ENCODE measurements around the gene ATPAF1.
"Not testable (repeated sequence)": the region's sequence is repeated elsewhere in the genome, so short reads cannot be mapped to it uniquely, and the experiment has no call there.

Gene ATPAF1, protein sequence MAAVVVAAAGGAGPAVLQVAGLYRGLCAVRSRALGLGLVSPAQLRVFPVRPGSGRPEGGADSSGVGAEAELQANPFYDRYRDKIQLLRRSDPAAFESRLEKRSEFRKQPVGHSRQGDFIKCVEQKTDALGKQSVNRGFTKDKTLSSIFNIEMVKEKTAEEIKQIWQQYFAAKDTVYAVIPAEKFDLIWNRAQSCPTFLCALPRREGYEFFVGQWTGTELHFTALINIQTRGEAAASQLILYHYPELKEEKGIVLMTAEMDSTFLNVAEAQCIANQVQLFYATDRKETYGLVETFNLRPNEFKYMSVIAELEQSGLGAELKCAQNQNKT

DNA sequence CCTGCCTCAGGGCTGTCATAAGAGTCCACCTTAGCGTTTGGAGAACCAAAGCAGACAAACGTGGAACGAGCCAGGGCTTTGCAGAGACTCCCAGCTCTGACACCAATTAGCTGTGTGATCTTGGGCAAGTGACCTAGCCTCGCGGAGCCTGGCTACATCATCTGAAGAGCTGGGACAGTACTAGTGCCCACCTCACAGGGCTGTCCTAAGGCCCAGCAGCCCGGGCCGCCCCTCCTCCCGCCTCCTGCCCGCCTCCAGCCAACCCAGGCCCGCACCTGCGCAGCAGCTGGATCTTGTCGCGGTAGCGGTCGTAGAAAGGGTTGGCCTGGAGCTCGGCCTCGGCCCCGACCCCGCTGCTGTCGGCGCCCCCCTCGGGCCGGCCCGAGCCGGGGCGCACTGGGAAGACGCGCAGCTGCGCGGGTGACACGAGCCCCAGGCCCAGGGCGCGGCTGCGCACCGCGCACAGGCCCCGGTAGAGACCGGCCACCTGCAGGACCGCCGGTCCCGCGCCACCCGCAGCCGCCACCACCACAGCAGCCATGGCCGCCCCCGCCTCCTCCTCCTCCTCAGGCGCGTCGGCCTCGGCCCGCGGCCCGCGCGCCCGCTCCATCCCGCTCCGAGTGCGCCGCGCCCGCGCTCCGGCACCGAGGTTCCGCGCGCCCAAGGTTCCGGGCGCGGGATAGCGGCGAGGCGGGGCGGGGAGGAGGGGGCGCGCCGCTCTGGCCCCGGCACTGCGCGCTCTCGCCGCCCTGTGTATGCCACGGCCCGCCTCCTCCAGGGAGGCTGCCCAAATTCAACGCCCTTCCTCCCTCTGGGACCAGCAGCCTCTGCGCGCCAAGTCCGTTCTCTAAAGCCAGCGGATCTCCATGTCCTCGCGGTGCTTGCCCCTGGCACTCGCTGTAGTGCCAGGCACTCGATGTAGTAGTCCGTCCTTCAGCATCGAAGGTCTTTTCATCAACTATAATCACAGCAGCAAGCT lies at the start of gene ATPAF1:
ATPAF1 (minus strand) TSS at position 583 of the 979 bp plus-strand sequence; CDS start at position 541, 42 bp downstream.
- DNase-seq: peak; percentile 84

DNA sequence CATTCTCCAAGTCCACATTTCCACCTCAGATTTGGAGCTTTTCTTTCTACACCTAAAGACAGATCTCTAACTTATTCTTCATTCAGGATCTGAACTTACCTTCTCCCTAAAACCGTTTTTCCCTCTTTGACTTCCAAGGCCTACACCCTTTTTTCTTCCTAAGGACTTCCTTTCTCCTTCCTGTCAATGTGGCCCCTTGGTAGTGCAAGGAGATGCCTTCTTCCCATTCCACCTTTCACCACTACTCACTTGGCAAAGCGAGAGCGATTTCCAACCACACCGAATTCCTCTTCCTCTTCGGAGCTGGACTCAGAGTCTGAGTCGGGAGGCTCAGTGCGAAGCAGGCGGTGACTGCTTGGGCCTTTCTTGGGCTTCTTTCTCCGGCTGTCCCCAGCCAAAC lies 49.5 kb upstream of the ATPAF1 start:
- no peak for DNase-seq

DNA sequence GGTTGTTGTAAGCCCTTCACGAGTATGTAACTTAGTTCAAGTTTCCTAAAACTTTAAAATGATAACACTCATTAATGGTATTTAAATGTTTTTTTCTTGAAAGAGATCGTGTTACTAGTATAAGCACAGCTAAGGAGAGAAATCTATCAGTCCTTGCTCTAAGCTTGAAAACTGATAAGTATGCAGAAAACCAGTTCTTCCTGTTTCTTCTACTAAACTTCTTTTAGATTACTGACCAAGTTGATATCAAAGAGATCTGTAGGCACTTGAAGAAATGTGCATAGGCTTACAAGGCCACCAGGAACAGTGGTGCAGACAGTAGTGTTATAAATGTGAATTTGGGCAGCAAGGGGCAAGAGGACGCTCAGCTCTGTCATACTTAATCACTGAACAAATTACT lies 46.8 kb upstream of the ATPAF1 start:
- no peak for DNase-seq

DNA sequence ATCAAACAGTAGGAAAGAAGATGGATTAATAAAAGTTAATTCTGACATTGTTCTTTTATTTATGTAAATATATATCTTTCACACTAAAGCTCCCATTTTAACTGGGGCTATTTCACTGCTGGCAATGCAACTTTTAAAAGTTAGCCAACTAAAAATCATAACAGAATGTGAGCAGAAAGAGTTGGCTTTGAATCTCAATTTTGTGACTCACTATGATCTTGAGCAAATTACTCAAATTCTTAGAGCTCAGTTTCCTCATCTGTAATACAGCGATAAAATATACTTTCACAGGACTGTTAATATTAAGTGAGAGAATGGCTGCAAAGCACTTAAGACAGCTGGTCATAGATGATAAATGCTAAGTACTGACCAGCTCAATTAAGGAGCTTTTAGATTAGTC lies 40.0 kb upstream of the ATPAF1 start:
- DNase-seq: no peak

DNA sequence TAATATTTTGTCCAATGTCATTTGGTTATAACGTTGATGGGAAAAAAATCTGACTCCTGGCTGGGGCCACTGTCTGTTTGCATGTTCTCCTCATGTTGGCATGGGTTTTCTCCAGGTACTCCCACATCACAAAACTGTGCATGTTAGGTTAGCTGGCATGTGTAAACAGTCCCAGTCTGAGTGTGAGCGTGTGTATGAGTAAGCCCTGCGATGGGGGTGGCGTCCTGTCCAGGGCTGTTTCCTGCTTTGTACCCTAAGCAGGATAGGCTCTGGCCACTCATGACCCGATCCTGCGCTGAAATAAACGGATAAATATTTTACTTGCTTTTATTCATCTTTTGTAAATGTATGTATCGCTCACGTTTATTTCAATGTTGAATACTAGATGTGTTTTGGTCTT lies 37.2 kb upstream of the ATPAF1 start:
- peak; percentile 14 for DNase-seq

DNA sequence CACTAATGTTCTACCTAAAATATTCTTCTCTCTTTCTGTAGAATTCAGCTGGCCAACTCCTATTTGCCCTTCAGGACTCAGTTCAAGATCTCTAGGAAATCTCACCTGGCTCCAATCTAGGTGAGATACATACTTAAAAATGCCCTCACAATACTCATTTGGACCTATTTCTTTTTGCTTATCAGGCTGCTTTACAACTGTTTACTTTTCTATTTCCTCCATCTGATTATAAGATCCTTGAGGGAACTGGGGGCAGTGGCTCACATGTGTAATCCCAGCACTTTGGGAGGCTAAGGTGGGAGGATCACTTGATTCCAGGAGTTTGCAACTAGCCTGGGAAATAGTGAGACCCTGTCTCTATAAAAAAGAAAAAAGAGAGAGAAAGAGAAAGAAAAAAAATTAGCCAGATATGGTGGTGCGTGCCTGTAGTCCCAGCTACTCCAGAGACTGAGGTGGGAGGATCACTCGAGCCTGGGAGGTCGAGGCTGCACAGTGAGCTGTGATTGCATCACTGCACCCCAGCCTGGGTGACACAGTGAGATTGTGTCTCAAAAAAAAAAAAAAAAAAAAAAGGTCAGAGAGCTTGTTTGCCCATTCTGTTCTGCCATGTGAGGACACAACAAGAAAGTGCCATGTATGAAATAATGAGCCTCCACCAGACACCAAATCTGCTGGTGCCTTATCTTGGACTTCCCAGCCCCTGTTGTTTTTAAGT lies 35.9 kb upstream of the ATPAF1 start:
- no peak for DNase-seq

DNA sequence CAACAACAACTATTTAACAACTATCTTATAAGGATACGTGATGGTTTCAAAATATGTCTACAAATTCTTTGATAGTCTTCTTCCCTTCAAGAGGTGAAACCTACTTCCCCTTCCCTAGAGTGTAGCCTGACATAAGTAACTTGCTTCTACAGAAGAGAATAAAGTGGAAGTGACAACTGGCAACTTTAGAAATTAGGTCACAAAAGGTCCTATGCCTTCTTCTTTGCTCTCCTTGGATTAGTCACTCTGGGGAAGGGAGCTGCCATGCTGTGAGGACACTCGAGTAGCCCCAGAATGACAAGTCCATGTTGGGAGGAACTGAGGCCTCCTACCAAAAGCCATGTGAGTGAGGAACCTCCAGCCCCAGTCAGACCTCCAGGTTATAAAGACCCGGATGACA lies 31.5 kb upstream of the ATPAF1 start:
- DNase-seq: no peak

DNA sequence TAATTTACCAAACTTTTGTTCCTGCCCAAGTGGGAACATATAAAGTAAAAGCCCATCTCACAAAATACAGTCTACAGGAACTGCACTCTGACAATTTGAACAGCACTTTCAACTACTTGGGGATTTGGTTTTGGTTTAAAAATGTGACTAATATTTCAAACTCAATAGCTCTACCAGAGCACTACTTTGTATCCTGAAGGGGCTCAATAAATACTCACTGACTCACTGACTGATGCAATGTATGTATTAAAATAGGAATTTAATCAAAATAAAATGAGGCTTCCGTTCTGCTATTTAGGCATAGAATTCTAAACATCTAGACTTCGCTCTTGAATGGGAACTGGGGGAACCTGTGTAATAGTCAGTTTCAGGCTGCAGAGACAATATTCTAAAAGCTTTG lies 28.9 kb upstream of the ATPAF1 start:
- DNase-seq: no peak

DNA sequence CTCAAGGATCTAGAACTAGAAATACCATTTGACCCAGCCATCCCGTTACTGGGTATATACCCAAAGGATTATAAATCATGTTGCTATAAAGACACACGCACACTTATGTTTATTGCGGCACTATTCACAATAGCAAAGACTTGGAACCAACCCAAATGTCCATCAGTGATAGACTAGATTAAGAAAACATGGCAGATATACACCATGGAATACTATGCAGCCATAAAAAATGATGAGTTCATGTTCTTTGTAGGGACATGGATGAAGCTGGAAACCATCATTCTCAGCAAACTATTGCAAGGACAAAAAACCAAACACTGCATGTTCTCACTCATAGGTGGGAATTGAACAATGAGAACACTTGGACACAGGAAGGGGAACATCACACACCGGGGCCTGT lies 26.5 kb upstream of the ATPAF1 start:
- not testable (repeated sequence) for DNase-seq

DNA sequence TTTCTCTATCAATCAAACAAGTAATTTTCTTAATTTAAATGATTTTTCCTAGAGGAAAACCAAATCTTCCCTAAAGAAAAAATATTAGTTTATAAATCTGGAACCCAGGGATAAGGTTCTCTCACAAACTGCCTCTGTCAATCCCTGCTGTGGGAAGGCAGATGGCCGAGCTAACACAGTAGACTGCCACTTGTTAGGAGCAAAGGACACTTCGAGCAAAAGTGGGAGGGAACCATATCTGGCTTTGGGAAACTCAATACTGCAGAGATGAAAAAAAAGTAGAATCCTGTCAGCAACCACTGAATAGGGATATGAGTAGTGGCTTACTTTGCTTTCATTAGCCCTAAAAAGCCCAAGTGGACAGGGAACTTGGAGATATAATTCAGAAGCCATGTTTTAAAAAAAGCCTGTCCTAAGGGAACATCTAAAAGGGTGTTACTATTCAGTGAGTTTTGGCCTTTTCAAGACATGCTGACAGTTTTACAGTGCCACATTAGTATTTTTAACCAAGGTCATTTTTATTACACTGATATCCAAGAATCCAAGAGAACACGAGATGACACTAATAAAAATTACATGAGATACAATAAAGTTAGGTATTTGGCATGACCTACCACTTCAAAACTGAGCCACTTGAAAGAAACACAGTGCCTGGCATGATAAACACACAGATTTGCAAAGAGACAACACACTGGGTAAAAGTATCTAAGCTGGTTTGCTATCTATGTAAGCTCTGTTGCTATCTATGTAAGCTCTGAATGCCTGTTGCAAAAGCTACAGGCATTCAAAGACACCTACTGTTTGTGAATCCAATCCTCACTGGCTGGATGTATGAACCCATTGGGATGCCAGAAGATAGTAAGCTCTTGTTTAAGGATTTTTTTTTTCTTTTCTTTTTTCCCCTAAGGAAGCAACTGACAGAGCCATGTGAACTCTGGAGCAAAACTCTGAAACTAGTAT lies 24.9 kb upstream of the ATPAF1 start:
- no peak for DNase-seq

DNA sequence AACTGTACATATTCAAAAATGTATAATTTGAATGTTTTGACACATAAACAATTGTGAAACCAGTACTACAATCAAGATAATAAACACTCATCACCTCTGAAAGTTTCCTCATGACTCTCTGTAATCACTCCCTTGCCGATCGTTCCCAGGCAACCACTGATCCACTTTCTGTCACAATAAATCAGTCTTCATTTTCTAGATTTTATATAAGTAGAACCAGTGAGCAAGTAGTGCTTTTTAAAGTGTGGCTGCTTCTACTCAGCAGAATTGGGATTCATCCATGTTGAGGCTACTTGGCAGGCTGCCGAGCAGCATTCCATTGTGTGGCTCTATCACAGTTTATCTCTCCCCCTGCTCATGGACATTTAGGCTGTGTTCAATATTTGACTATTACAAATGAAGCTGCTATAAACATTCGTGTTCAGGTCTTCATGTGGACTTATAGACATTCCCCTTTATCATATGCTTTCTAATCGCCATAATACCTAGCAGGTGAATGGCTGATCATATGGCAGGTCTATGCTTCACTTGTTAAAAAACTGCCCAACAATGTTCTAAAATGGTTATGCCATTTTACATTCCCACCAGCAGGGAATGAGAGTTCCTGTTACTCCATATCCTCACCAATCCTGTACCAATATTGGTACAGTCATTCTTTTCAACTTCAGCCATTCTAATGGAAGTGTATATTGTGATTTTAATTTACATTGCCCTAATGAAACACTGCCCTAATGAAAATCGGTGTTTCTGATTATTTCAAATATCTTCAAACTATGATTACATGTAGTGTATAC lies 24.0 kb upstream of the ATPAF1 start:
- no peak for DNase-seq

DNA sequence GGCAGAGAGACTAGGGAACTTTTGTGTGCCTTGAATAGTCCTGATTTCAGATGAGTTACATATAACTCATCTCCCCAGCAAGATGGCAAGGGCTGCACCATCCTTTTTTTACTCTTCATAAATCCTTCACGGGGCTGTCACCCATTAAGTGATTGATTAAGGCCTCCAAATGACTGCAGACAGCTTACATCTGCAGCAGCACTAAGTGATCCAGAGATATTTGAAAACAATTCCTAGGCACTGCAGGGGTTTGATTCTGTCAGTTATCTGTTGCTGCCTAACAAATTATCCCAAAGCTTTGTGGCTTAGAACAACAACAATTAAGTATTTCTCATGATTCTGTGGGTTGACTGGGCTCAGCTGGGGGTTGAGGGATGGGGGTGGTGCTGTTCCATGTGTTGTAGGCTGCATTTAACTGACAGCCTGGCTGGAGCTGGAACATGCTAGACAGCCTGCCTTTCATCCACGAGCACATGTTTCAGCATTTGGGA lies 22.8 kb upstream of the ATPAF1 start:
- no peak for DNase-seq

DNA sequence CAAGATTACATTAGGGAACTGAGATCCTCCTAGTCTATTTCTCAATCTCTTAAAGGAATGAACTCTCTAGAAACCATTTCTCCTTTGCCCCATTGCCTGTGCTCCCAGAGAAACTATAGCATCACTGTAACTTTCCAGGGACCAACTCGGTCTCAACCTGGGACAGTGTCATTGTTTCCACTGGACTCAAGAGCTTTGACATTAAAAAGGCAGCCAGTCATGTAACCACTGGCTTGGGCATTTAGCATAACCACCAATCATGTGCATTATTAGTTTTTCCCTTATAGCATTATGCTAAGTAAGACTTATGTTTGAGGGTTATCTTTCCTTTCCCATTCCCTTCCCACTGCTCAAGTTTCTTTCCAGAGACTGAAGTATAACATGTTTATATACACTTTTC lies 21.7 kb upstream of the ATPAF1 start:
- no peak for DNase-seq

DNA sequence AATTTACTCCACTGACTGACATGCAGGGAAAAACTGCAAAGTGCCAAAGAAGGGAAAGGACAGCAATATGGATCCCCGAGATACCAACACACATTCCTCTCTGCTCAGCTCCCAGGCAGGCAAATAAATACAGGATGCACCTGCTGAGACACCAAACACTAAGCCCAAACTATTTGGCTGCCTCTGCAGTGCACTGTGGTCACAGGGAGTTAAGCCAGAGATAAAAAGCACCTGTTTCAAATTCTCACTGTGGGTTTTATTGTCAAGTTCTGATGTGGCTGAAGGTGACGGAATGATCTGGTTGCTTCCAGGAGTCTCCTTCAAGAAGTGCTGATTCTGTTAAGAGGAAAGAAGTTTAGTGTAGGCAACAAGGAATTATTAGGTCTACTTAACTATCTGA lies 21.2 kb upstream of the ATPAF1 start:
- DNase-seq: no peak

DNA sequence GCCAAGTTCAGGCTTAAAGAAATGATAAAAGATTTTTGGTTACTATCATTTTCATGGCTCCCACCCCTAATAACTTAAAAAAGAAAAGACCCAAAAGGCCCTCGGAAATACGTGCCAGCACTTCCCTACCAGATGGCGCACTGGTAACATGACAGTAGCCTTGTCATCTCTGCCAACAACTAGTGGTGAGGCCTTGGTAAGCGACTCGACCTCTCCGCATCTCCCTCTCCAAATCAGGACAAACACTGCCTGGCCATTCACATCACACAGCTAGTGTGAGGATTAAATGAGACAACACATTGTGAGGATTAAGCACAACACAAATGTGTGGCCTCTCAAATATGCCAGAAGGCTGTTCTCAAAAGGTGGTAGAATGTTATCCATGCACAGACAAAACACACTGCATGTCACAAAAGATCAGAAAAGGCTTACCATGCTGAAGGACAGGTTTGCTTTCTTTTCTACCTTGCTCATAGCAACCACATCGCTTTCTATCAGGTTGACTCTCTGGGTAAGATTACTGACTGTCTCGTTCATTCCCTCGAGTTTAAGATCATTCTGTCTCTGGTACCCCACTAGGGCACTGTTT lies 19.9 kb upstream of the ATPAF1 start:
- no peak for DNase-seq

DNA sequence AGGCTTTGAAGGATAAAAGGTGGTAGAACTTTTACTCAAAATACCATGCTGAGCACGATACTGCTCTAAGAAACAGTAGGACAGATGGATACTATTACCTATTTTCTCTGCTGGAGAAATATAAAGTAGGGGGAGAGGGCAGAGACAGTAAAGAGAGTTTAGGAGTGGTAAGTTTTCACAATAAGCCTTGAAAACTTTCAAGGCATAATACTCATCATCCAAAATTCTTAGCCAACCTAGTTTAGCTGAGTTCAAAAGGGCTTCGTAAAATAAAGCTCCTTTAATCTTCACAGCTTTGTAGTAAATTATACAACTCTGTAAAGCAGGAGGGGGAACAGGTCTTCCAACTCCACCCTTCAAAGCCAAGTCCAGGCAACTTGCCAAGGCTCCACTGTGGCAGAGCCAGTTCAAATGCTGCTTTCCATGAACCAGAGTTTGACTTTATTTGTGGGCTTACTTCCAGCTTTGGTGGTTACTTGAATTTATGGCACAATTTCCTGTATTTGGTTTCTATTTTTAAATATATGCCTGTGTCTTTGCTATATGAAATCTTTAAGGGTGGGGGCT lies 19.0 kb upstream of the ATPAF1 start:
- DNase-seq: no peak

DNA sequence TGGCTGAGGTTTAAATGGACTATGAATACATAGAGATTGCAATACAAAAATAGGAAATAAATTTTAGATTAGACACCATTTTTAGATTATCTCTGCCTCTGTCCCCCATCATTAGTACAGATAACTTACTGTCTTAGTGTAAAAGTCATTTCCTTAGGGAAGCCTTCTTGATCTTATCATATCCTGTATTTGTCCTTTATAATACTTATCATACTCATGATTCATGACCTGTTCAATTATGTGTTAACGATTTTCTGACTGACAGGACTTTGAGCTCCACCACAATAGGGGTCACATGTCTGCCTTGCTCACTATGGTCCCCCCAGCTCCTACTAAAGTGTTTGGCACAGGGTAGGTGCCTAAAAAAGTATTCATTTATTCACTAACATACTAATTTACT lies 18.1 kb upstream of the ATPAF1 start:
- DNase-seq: no peak

DNA sequence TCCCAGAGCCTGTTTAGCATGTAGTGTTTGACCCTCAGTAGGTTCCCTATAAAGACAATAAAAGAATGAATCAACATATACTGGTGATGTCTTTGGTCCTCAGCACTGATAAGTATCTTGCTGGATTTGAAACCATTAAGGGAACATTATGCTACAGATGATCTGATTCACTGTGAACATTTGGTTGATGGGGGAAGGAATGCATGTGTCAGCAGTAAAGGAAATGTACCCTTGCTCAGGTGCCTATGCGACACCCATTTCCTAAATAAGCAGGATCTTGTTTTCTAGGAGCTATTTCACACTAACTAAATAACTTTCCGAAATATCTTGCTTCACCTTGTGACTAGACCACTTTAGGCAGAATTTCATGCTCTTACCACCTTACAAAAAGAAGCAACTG lies 16.5 kb upstream of the ATPAF1 start:
- DNase-seq: no peak

DNA sequence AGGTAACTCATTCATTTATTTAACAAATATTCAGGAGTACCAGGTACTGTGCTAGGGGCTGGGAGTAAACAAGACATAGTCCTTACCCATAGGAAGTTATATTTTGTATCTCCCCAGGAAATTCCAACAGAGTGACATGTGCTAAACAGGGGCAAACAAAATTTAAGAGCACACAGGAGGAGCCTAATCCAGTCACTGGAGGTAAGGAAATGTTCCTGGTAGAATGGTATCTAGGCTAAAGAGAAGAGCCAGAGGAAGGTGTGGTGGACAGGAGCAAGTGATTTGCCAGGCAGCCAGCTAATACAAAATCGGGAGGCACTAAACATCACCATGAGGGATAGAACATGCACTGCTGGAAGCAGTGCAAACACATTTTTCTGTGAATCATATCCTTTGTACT lies 13.9 kb upstream of the ATPAF1 start:
- DNase-seq: no peak

DNA sequence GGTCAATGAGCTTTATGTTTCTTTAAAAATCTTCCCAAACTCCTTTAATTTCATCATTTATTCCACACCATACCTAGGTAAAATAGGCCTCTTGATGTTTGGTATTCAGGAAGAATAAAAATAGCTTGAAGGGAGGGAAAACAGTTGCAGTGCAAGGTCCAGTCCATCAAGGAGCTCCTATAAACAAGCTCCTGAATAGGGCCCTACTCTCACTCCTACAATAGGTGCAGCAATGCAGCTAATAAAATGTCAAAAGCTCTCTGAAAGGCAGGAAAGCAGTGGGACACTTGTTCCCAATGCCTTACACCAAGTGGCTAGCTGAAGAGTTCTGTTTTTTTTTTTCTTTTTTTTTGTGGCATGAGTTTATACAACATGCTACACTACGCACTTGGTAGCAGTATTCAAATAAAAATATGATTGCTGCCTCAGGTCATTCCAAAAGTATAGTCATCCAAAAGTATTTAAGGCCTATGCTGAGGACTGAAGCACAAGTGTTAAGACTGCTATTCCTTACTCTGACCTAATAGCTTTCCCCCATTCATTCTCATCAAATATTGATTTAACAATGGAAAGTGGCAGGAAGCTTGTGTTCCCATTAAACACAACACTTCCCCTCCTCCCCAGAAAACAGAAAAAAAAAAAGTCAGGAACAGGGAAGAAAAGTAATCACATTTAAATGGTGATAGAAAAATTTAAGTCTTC lies 13.3 kb upstream of the ATPAF1 start:
- DNase-seq: no peak
